ENCODE measurements around the gene KCNK17.

The KCNK17 gene

DNA sequence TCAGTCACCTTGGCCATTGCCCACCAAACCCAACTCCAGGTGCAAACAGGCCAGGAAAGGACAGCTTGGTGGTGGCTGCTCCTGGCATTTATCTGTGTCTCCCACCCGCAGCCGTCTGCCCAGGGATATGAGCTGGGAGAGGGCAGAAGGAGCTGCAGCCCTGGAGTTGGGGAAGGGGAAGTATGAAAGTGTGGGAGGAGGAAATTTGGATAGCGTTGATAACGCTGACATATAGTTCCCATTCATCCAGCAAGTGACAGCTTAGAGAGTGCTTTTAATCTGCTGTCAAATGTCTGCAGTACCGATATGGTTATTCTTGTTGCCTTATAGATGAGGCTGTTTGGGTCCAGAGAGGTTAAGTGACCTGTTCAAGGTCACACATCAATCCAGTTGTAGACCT lies 7.5 kb upstream of the KCNK17 start:
- no peak overlapping the region for H3K27ac Mint-ChIP-seq
- H3K27me3 Mint-ChIP-seq = peaks cover 28% of the 10 kb centered on the region
- no peak for DNase-seq
- no peaks in the 10 kb centered on the region for H3K36me3 Mint-ChIP-seq (ENCODE audit: low read depth)
- no peaks in the 10 kb centered on the region for H3K9me3 Mint-ChIP-seq
- no peaks in the 10 kb centered on the region for H3K4me1 Mint-ChIP-seq (ENCODE audit: low read depth)
- H3K4me3 Mint-ChIP-seq = no peak overlapping the region

DNA sequence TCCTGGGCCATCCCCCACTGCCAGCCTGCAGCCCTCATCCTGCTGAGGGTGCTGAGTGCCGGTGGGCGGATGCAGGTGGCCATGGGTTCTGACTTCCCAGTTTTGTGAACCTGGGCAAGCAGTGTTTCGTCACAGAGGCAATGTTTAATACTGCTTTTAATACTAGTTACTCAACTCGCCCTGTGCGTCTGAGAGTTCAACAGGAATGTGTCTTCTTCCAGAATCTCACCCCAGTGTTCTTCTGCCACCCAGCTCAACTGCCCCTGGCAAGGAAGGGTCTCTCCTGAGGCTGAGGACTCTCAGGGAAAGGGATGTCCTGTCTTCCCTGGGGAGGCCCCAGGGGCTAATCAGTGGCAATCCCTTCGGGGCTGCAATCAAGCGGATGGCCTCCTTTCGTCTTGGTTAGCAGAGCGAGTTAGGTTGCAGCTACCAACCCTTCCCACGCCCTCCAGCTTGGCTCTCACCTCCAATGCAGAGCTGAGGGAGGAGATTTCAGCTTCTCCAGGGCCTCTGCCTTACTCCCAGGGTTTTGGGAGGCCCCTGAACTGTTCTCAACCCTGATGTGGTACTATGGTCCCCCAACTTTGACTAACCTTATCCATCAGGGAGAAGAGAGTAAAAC lies 6.3 kb upstream of the KCNK17 start:
- no peaks in the 10 kb centered on the region for H3K9me3 Mint-ChIP-seq
- H3K4me3 Mint-ChIP-seq = no peak overlapping the region
- H3K27ac Mint-ChIP-seq = no peak overlapping the region
- H3K4me1 Mint-ChIP-seq (ENCODE audit: low read depth) = no peaks in the 10 kb centered on the region
- H3K27me3 Mint-ChIP-seq = peaks cover 35% of the 10 kb centered on the region
- no peaks in the 10 kb centered on the region for H3K36me3 Mint-ChIP-seq (ENCODE audit: low read depth)
- DNase-seq = no peak

DNA sequence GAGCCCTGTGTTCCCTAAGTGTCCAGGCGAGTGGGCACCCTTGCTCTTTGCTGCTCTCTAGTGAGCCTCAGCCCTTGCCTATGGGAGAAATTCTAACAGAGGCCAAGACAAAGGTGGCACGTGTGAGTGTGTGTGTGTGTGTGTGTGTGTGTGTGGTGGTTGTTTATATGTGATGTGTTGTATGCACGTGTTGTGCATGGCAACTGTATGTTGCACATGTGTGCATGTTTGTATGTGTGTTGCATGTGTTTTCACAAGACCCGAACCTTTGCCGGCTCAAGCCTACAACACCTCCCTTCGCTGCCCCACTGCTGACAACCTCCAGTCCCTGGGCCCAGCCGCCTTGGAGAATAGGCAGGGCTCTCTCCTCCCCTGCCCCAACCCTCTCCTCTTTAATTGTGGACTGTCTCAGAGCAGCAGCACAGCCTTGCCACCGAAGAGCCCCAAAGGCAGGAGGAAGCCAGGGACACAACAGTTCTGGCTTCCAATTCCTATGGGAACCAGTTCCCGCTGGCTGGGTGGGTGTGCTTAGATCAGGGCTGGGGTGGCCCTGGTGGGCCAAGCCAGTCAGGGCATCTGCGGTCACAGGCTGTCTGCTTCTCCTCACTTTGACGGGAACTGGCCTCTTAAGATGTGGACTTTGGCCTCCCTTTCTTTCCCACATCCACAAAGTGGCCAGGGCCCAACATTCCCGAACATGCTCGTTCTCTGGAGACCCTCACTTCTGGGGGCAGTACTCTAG lies 5.6 kb upstream of the KCNK17 start:
- H3K9me3 Mint-ChIP-seq = no peaks in the 10 kb centered on the region
- H3K4me1 Mint-ChIP-seq (ENCODE audit: low read depth) = no peaks in the 10 kb centered on the region
- DNase-seq = no peak
- peaks cover 37% of the 10 kb centered on the region for H3K27me3 Mint-ChIP-seq
- no peak overlapping the region for H3K4me3 Mint-ChIP-seq
- no peak overlapping the region for H3K27ac Mint-ChIP-seq
- no peaks in the 10 kb centered on the region for H3K36me3 Mint-ChIP-seq (ENCODE audit: low read depth)

DNA sequence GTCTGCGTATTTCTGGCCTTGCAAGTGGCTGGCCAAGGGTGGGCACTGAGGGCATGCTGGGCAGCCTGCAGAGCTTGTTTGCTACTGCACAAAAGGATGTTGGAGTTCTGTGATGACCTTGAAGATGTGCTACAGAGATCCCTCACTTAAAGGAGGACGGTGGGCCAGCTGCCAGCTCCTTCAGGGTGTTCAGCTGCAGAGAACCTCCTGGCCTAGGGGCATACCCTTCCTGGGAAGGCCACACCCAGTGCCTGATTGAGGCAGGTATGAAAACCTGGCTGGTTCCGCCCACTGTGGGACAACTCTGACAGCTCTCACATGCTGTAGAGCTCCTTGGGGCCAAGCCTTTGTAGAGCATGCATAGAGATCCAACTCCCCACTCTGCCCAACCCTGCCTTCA lies 3.0 kb upstream of the KCNK17 start:
- Mint-ChIP-seq H3K36me3 (ENCODE audit: low read depth) (no peaks in the 10 kb centered on the region), H3K9me3 (no peaks in the 10 kb centered on the region), H3K27ac (no peak overlapping the region), H3K4me3 (no peak overlapping the region), H3K4me1 (ENCODE audit: low read depth) (peaks cover 4% of the 10 kb centered on the region), H3K27me3 (peaks cover 61% of the 10 kb centered on the region)
- DNase-seq = no peak

DNA sequence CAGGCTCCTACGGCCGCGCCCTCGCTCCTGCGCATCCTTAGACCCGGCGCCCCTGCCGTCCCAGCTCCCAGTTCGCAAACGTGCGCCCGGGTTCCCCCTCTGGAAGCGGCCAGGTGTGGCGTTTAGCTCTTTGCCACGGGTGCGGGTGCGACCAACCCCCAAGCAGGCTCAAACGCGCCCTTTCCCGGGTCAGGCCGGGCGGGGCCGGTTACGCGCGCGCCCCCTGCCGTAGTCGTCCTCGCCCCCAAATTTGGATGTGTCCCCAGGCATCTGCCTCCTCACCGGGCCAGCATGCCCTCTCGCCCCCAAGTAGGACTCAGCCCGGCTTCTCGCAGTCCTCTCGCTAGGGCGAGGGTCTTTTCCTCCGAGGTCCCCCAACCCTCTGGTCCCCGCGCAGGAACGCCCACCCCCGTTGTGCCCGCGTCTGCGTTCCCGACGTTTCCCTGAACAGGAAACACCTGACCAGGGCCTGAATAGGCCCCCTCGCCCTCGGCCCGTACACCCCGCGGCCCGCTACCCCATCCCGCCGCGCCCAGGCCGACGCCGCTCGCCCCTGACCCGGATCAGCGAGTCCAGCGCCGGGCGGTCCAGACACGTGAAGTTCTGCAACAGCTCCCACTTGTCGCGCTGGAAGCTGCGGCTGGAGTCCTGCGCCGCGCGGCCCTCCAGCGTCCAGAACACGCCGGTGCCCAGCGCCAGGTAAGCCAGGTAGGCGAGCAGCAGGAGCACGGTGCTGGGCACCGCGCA lies 520 bp downstream of the KCNK17 start:
- Mint-ChIP-seq H3K9me3 (no peaks in the 10 kb centered on the region), H3K4me1 (ENCODE audit: low read depth) (peaks cover 4% of the 10 kb centered on the region), H3K4me3 (peak overlapping the region; percentile 19), H3K27ac (no peak overlapping the region), H3K27me3 (peaks cover 70% of the 10 kb centered on the region), H3K36me3 (ENCODE audit: low read depth) (no peaks in the 10 kb centered on the region)
- DNase-seq = no peak

DNA sequence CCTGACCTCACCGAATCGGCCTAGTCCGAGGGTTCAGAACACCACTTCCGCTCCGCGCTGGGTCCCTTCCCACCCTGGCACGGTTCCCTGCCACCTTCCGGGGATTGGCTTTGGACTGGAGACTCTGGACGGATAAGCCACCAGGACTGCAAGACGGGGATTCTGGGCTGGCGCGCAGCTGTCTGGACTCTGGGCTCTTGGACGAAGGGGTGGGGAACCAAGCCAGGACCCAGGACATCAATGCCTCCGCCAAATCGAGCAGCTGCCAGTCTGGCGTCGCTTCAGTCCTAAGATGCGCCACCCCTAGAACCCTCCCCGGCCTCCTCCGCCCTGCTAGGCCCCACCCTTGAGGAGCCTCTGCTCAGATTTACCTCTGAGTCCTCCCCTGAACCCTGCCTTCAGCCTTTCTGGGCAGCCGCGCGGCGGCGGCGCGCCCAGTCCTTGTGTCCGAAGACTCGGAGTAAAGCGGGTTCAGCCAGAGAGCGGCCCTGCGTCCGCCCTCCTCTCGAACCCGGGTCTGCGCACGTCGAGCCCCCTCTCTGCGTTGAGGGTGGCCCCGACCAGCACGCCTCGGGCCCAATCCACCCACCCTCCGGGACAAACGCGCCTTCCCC lies 1.2 kb downstream of the KCNK17 start:
- Mint-ChIP-seq H3K27me3 (peaks cover 64% of the 10 kb centered on the region), H3K36me3 (ENCODE audit: low read depth) (no peaks in the 10 kb centered on the region), H3K27ac (no peak overlapping the region), H3K4me3 (peak overlapping the region; percentile 19), H3K4me1 (ENCODE audit: low read depth) (peaks cover 4% of the 10 kb centered on the region), H3K9me3 (no peaks in the 10 kb centered on the region)
- DNase-seq = no peak

DNA sequence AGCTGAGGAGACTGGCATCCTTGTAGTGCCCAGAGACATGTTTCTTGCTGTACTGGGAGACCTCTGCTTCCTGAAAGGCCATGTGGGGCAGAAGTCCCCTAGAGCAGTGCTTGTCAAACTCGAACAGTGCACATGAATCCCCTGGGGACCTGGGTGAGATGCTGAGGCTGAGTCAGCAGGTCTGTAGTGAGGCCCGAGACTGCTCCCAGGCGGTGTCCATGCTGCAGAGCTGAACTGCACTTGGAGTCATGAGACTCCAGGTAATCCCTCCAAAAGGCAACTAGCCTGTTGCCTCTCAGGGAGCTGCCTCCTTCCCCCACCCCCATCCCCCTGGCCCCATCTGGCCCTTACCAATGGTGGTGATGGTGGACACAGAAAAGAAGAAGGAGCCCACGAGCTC lies 3.7 kb downstream of the KCNK17 start:
- no peak for DNase-seq
- Mint-ChIP-seq H3K4me1 (ENCODE audit: low read depth) (peaks cover 4% of the 10 kb centered on the region), H3K27ac (no peak overlapping the region), H3K27me3 (peaks cover 48% of the 10 kb centered on the region), H3K4me3 (no peak overlapping the region), H3K36me3 (ENCODE audit: low read depth) (no peaks in the 10 kb centered on the region), H3K9me3 (no peaks in the 10 kb centered on the region)

DNA sequence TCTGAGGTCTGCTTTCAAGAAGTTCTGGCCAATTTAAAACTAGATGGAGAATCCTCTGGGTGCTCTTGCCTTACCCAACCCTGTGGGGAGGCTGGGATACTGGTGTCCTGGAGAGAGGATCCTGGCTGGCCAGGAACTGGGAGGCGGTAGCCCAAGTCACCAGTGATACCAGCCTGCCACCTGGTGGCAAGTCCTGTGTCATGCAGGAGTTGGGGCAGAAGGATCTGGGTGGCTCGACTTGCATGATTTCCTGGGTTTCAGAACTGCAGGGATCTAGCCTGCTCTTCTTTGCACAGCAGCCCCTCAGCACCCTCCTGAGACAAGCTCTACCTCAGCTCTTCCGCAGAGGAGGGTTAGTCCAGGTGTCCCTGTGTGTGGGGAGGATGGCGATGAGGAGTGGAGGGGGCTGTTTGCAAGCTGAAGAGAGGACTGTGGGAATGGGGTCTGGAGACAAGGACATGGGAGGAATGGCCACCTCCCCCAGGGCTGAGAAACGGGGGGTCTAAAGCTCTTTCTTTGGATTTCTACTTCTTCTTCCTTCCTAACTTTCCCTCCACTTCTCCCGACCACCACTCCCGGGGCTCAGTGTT lies 4.2 kb downstream of the KCNK17 start:
- Mint-ChIP-seq H3K9me3 (no peaks in the 10 kb centered on the region), H3K27ac (no peak overlapping the region), H3K4me1 (ENCODE audit: low read depth) (peaks cover 4% of the 10 kb centered on the region), H3K36me3 (ENCODE audit: low read depth) (no peaks in the 10 kb centered on the region), H3K4me3 (no peak overlapping the region), H3K27me3 (peaks cover 43% of the 10 kb centered on the region)
- DNase-seq = peak; percentile 72

DNA sequence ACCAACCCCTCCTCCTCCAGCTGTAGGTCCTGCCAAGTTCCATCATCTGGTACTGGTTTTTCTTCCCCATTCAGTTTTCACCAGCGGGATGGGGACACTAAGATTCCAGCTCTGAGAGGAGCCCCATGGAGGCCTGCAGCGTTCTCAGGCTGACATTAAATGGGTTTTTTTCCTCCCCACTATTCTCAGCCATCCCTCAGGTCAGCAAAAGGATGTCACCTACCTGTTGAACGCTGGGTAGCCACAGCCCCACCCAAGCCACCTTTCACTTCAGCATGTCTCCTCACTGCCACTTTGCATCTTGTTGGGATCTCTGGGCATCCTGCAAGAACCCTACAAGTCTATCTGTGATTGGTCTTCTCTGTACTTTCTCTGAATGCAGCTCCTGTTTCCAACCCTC lies 6.8 kb downstream of the KCNK17 start:
- no peak for DNase-seq
- Mint-ChIP-seq H3K27ac (no peak overlapping the region), H3K36me3 (ENCODE audit: low read depth) (no peaks in the 10 kb centered on the region), H3K4me3 (no peak overlapping the region), H3K27me3 (peaks cover 18% of the 10 kb centered on the region), H3K4me1 (ENCODE audit: low read depth) (peaks cover 6% of the 10 kb centered on the region), H3K9me3 (no peaks in the 10 kb centered on the region)

DNA sequence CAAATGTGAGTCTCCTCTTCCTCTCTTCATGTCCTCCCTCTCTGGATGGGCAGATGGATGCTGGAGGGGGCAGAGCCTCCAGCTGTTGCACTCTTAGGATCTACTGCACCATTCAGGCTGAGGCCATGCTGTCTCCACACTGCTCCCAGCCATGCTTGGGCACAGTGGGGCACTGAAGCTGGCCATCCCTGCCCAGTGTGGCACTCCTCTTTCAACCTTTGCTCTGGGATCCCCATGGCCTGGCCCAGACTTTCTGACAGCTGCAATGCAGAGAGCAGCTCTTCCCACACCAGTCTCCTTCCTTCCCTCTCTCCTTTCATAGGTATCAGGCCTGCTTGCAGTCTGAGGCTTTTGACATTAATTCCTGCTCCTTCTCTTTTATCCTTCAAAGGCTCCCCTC lies 9.3 kb downstream of the KCNK17 start:
- DNase-seq = no peak
- Mint-ChIP-seq H3K4me1 (ENCODE audit: low read depth) (peaks cover 6% of the 10 kb centered on the region), H3K27ac (no peak overlapping the region), H3K9me3 (no peaks in the 10 kb centered on the region), H3K27me3 (peaks cover under 1% of the 10 kb centered on the region), H3K4me3 (no peak overlapping the region), H3K36me3 (ENCODE audit: low read depth) (no peaks in the 10 kb centered on the region)

DNA sequence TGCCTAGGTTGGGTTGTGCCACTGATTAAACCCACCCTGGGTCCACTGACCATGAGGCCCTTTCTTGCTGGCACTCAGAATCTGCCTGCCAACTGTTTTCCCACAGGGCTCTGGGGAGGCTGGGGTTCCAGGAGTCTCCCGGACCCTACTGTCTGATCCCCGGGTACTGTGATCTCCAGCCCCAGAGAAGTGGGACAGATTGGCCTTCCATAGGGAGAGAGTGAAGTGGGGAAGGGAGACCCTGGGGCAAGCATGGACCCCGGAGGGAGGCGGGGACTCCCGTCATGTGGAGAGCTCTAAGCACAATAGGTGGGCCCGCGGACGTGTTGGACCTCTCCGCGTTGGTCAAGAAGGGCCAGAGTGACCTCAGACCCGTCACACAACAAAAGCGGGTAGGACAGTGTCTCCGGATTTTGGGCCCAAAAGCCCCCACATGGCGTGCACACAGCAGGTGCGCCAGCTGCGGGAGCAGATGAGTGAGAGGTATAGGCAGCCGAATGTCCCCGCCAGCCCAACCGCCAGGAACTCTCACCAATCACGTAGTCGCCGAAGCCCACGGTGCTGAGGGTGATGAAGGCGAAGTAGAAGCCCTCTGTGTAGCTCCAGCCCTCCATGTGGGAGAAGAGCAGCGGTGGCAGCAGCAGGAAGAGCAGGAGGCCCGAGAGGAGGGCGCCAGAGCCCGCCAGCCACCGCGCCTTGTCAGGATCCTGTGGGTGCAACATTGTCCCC lies 10.6 kb downstream of the KCNK17 start:
- no peak overlapping the region for H3K4me3 Mint-ChIP-seq
- peaks cover 6% of the 10 kb centered on the region for H3K4me1 Mint-ChIP-seq (ENCODE audit: low read depth)
- H3K27ac Mint-ChIP-seq = no peak overlapping the region
- no peaks in the 10 kb centered on the region for H3K36me3 Mint-ChIP-seq (ENCODE audit: low read depth)
- H3K27me3 Mint-ChIP-seq = no peaks in the 10 kb centered on the region
- H3K9me3 Mint-ChIP-seq = no peaks in the 10 kb centered on the region
- no peak for DNase-seq

DNA sequence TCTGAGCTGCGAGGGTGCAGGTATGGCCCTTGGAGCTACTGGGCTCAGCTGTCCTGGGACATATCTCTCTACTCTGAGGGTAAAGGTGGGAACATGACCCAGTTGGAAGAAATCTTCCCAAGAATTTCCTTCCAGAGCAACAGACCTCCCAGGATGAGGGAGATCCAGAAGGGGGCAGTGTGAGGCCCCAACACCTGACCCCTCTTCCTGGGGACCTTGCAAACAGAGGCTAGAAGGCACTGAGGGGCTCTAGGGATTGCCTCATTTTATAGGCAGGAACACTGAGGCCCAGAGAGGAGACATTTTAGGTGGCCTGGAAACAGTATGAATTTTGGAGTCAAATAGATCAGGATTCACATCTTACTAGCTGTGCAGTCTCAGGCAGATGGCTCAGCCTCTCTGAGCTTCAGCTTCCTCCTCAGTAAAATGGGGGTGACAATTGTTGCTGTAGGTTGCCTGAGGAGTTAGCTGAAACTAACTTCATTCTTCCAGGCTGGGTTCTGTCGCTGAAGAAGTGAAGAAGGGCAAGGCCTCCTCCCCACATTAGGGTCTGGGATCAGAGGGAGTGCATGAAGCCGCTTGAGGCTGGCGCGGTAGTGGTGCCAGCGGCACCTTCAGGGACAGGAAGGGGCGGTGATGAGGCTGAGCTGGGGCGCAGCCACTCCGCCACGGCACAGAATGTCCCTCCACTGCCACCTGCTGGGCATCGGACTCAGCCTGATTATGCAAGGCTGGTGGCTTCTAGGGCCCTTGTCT lies 11.4 kb downstream of the KCNK17 start:
- H3K4me1 Mint-ChIP-seq (ENCODE audit: low read depth) = peaks cover 6% of the 10 kb centered on the region
- H3K27ac Mint-ChIP-seq = peak overlapping the region; percentile 56
- H3K9me3 Mint-ChIP-seq = no peaks in the 10 kb centered on the region
- H3K36me3 Mint-ChIP-seq (ENCODE audit: low read depth) = no peaks in the 10 kb centered on the region
- H3K4me3 Mint-ChIP-seq = peak overlapping the region; percentile 39
- H3K27me3 Mint-ChIP-seq = no peaks in the 10 kb centered on the region
- DNase-seq = peak; percentile 93

DNA sequence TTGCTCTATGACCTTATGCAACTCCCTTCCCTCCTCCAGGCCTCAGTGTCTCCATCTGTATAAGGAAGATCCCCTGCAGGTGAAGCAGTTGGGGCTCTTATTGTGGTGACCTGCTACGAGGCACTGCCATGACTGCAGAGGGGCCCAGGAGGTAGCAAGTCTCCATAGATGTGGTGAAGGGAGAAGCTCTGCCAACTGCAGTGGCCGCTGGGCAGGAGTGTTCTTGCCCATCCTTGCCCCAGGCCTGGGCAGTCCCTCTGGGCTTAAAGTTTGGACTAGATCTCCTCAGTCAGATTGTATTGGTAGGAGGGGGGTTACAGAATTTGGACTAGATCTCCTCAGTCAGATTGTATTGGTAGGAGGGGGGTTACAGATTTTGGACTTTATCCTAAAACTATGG lies 12.2 kb downstream of the KCNK17 start:
- no peaks in the 10 kb centered on the region for H3K9me3 Mint-ChIP-seq
- DNase-seq = no peak
- no peaks in the 10 kb centered on the region for H3K27me3 Mint-ChIP-seq
- H3K27ac Mint-ChIP-seq = no peak overlapping the region
- H3K4me3 Mint-ChIP-seq = no peak overlapping the region
- H3K4me1 Mint-ChIP-seq (ENCODE audit: low read depth) = peaks cover 6% of the 10 kb centered on the region
- H3K36me3 Mint-ChIP-seq (ENCODE audit: low read depth) = no peaks in the 10 kb centered on the region
